Left lung (tissue), 10 donors: ENCODE results near the gene PPP1R13B. TPM values are rescaled to one million over a fixed set of nuclear protein-coding genes. Genes with fewer than 3 reads are reported as not detected.
"Not testable (repeated sequence)": the region's sequence is repeated elsewhere in the genome, so short reads cannot be mapped to it uniquely, and the experiment has no call there.

Experiments used
- ATAC-seq: fragments of 200-7000 bp; cut with Tn5 transposase; one replicate; pipeline ENCODE4 v1.9.1; 2020; ENCODE audit warnings: moderate library complexity
- DNase-seq, 4 donors: peaks; one replicate each; pipeline ENCODE4 v3.0.0-alpha.2; 2013 to 2020
- H3K27ac ChIP-seq, 2 donors: fragments of 200-600 bp; sonication (generic) in 1 of 2; one replicate each; pipeline versions ENCODE4 v1.5.0 to v1.8.0; 2020 to 2021
- H3K27me3 ChIP-seq, 2 donors: fragments of 200-600 bp; sonication (generic) in 1 of 2; one replicate each; pipeline versions ENCODE4 v1.5.0 to v1.8.0; 2020 to 2021
- H3K36me3 ChIP-seq, 2 donors: fragments of 200-600 bp; sonication (generic) in 1 of 2; one replicate each; pipeline versions ENCODE4 v1.5.0 to v1.8.0; 2020 to 2021
- H3K4me1 ChIP-seq, 2 donors: fragments of 200-600 bp; one replicate each; pipeline ENCODE4 v1.8.0; 2021
- H3K4me3 ChIP-seq, 2 donors: fragments of 200-600 bp; sonication (generic) in 1 of 2; one replicate each; pipeline versions ENCODE4 v1.5.0 to v1.8.0; 2020 to 2021; ENCODE audit warnings: mild to moderate bottlenecking in 1 of 2
- H3K9me3 ChIP-seq, 2 donors: fragments of 200-600 bp; sonication (generic) in 1 of 2; one replicate each; pipeline versions ENCODE4 v1.5.0 to v1.8.0; 2020 to 2021
- intact Hi-C, 2 donors: fragments of 100-400 bp; cut with DNase I; formaldehyde crosslinking; loops; one replicate each; pipeline versions ENCODE4 v1.11.2 to v1.14.2; 2022
- polyA plus RNA-seq, 6 donors: library from polyadenylated mRNA; unstranded; fragments of 120-200 nt; gene quantifications; one replicate each; pipeline ENCODE4 v1.2.1, GENCODE V29; 2013; ENCODE audit not compliant: insufficient read length in 6 of 6
- total RNA-seq, 2 donors: library from RNA; stranded (reverse); fragmentation: NEBNext Ultra II Directional; extraction: Animal tissue kit (Norgen Biotek cat#: 25700); gene quantifications; one replicate each; pipeline ENCODE4 v1.2.1, GENCODE V29; 2021
- TF ChIP-seq, protein P1 (sequence below), 2 donors: fragments of 200-600 bp; sonication (generic) in 1 of 2; IDR thresholded peaks; one replicate each; pipeline versions ENCODE4 v1.5.0 to v1.8.0; 2021; ENCODE audit warnings: antibody characterized with exemption in 2 of 2
- donor health status: DM: no; HTN: yes; CAD: no.
- donor health status: DM: no; HTN: no; CAD: no.

Gene PPP1R13B
- total and polyA plus RNA-seq, 8 donors: 48.0 to 86.9 (median 61.7) TPM

- ATAC-seq (no peak), DNase-seq (no peak)
- intact Hi-C loops: loop anchor here in 1 of 2 donors (10.0 kb wide), 1 partner anchor 109 kb away; no protein-coding TSS in a partner anchor
- no peaks in the 10 kb centered on the region for H3K27me3 ChIP-seq
- H3K36me3 ChIP-seq: no peaks in the 10 kb centered on the region
- no peak overlapping the region for H3K27ac ChIP-seq
- no peaks in the 10 kb centered on the region for H3K9me3 ChIP-seq
- TF ChIP-seq, protein P1, sequence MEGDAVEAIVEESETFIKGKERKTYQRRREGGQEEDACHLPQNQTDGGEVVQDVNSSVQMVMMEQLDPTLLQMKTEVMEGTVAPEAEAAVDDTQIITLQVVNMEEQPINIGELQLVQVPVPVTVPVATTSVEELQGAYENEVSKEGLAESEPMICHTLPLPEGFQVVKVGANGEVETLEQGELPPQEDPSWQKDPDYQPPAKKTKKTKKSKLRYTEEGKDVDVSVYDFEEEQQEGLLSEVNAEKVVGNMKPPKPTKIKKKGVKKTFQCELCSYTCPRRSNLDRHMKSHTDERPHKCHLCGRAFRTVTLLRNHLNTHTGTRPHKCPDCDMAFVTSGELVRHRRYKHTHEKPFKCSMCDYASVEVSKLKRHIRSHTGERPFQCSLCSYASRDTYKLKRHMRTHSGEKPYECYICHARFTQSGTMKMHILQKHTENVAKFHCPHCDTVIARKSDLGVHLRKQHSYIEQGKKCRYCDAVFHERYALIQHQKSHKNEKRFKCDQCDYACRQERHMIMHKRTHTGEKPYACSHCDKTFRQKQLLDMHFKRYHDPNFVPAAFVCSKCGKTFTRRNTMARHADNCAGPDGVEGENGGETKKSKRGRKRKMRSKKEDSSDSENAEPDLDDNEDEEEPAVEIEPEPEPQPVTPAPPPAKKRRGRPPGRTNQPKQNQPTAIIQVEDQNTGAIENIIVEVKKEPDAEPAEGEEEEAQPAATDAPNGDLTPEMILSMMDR (IDR thresholded peaks at IDR 0.05): no peak
- H3K4me3 ChIP-seq: no peak overlapping the region
- peaks cover 5 to 12% of the 10 kb centered on the region in 2 donors for H3K4me1 ChIP-seq
Measured at GRCh38 chr14:103805708-103806107, 41.7 kb downstream of the PPP1R13B start.

DNA sequence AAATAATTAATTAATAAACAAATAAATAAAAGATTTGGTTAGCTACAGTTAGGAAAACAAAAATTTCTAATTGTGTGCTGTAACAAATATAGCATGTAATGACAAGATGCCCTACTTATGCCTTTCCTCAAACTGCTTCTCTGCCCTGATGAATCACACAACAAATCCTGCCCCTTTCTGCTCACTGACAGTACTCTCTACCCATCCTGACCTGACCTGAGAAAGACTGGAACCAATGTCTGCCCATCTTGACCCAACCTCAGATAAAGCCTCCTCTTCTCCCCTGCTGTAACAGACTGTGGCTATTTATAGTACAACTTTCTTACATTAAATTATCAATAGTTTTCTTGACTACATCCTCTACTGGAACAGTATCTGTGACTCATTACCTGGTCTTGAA, 43.7 kb downstream of the PPP1R13B start:
- H3K9me3 ChIP-seq: no peaks in the 10 kb centered on the region
- no peak overlapping the region for H3K4me3 ChIP-seq
- no peaks in the 10 kb centered on the region for H3K36me3 ChIP-seq
- no peak overlapping the region for H3K27ac ChIP-seq
- DNase-seq (no peak), ATAC-seq (no peak)
- no peaks in the 10 kb centered on the region for H3K27me3 ChIP-seq
- TF ChIP-seq, protein P1 (IDR thresholded peaks at IDR 0.05): no peak
- H3K4me1 ChIP-seq: peaks cover 5 to 16% of the 10 kb centered on the region in 2 donors
- intact Hi-C loops: loop anchor here in 1 of 2 donors (10.0 kb wide), 1 partner anchor 111 kb away; no protein-coding TSS in a partner anchor

GRCh38 chr14:103802356-103802755, 45.0 kb downstream of the PPP1R13B start:
- ATAC-seq: peak; percentile 74
- intact Hi-C loops: loop anchor here in 1 of 2 donors (10.0 kb wide), 1 partner anchor 112 kb away; no protein-coding TSS in a partner anchor
- no peaks in the 10 kb centered on the region for H3K27me3 ChIP-seq

GRCh38 chr14:103801459-103801858, 45.9 kb downstream of the PPP1R13B start:
- H3K27ac ChIP-seq: peak overlapping the region in 1 of 2 donors; percentile 35
- H3K36me3 ChIP-seq: peaks cover 0 to 1% of the 10 kb centered on the region in 2 donors
- intact Hi-C loops: loop anchor here in 1 of 2 donors (10.0 kb wide), 1 partner anchor 113 kb away; no protein-coding TSS in a partner anchor
- TF ChIP-seq, protein P1 (IDR thresholded peaks at IDR 0.05): no peak
- peak; percentile 92 for ATAC-seq
- H3K27me3 ChIP-seq: no peaks in the 10 kb centered on the region
- DNase-seq: peak in 1 of 4 donors; percentile 32
- peaks cover 0 to 16% of the 10 kb centered on the region in 2 donors for H3K4me1 ChIP-seq
- no peaks in the 10 kb centered on the region for H3K9me3 ChIP-seq
- no peak overlapping the region for H3K4me3 ChIP-seq

More at GRCh38 chr14:103802356-103802755, 45.0 kb downstream of the PPP1R13B start:
- peak overlapping the region in 1 of 2 donors; percentile 35 for H3K27ac ChIP-seq
- DNase-seq: no peak
- TF ChIP-seq, protein P1 (IDR thresholded peaks at IDR 0.05): no peak
- H3K36me3 ChIP-seq: no peaks in the 10 kb centered on the region
- H3K4me3 ChIP-seq: no peak overlapping the region
- peaks cover 0 to 16% of the 10 kb centered on the region in 2 donors for H3K4me1 ChIP-seq
- H3K9me3 ChIP-seq: no peaks in the 10 kb centered on the region

- H3K9me3 ChIP-seq, ATAC-seq, H3K27ac ChIP-seq, DNase-seq, intact Hi-C loops, H3K4me1 ChIP-seq, H3K4me3 ChIP-seq, H3K27me3 ChIP-seq: not testable (repeated sequence)
- H3K36me3 ChIP-seq: peaks cover 0 to 36% of the 10 kb centered on the region in 2 donors
Measured at GRCh38 chr14:103793192-103793591, 54.2 kb downstream of the PPP1R13B start.

- Histone ChIP-seq H3K27ac (no peak overlapping the region), H3K4me3 (no peak overlapping the region), H3K4me1 (no peaks in the 10 kb centered on the region), H3K27me3 (no peaks in the 10 kb centered on the region), H3K9me3 (no peaks in the 10 kb centered on the region), H3K36me3 (peaks cover 0 to 32% of the 10 kb centered on the region in 2 donors)
- TF ChIP-seq, protein P1 (IDR thresholded peaks at IDR 0.05): no peak
- ATAC-seq (no peak), DNase-seq (no peak)
- intact Hi-C loops: no loop called here
Measured at GRCh38 chr14:103788086-103788485, 59.3 kb downstream of the PPP1R13B start.
